Fibroblast of skin of right quadriceps (primary cell): ENCODE results near the gene KLB.
A peak's percentile ranks its signal among the peaks of the same experiment; 100 is the strongest.

Source experiments
- DNase-seq: peaks from one replicate; pipeline ENCODE4 v3.0.0-alpha.2; 2013

KLB gene

DNA sequence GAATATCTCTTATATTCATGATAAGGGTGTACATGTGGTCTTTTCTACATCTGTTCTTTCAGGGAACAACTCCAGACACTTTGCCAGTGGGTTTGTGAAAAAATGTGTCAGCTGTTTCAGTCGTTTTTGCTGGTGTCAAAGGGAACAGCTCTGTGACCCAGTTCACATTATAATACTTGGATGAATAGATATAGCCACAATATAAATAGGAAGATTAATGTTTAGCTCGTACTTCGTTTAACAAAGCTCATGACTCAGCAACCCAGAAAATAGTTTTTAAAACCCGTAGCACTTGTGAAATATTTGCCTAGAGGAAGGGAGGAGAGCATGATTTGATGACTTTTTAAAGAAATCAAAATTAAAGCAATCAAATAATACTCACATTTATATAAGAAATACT lies 60.0 kb downstream of the KLB start:
- DNase-seq, result no peak

- DNase-seq, result no peak
Measured at GRCh38 chr4:39467464-39467863, 60.7 kb downstream of the KLB start.

DNA sequence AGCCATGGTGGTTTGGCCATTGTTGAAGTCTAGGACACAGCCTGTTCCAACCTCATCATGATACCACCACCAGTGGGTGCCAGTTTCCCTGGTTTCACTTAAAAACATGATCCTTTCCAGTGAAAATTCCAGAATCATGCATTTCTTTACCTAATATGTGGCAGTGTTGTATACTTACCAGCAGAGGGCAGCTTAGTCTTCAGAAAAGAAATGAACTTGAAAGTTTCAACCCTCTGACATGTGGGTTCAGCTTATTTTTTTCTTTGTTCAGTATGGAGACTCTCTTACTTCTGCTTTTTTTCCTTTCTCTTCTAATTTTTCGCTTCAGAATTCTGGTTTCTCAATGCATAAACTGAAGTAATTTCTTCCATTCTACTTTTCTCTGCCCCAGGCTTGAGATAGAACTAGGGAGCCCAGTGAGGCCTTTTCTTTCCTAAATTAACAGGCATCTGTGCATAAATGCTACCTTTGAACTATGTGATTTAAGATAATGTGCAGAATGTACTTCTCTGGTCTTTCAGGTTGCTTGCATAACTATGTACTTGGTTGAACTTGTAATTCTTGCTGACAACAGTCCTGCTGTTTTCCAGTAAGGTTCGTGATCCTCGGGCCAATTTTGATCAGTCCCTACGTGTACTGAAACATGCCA lies 62.8 kb downstream of the KLB start:
- DNase-seq, result peak; percentile 84

- DNase-seq, result no peak
Measured at GRCh38 chr4:39470402-39470801, 63.7 kb downstream of the KLB start.

GRCh38 chr4:39472396-39472795 lies 65.7 kb downstream of the KLB start:
- DNase-seq, result peak; percentile 36

- DNase-seq, result no peak
Measured at GRCh38 chr4:39476187-39476895, 69.6 kb downstream of the KLB start.

GRCh38 chr4:39480251-39480650 lies 73.5 kb downstream of the KLB start:
- no peak for DNase-seq

GRCh38 chr4:39480902-39481695 lies 74.4 kb downstream of the KLB start:
- no peak for DNase-seq

GRCh38 chr4:39484582-39485272 lies 78.0 kb downstream of the KLB start:
- no peak for DNase-seq

- no peak for DNase-seq
Measured at GRCh38 chr4:39486221-39486804, 79.6 kb downstream of the KLB start.

DNA sequence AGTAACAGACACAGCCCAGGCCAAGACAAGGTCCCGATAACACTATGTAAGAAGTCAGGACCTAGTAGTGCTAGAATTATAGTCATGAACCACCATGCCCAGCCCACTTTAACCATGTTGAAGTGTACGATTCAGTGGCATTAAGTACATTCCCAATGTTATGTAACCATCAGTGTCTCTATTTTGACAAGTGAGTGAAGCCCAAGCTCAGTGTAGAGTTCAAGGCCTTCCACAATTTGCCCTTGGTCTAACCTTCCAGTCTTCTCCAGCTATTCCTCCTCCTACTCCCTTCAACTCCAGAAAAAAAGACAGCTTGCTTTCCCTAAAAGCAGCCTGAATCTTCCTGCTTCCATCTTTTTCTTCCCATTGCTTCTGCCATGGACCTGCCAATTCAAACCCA lies 83.6 kb downstream of the KLB start:
- no peak for DNase-seq

DNA sequence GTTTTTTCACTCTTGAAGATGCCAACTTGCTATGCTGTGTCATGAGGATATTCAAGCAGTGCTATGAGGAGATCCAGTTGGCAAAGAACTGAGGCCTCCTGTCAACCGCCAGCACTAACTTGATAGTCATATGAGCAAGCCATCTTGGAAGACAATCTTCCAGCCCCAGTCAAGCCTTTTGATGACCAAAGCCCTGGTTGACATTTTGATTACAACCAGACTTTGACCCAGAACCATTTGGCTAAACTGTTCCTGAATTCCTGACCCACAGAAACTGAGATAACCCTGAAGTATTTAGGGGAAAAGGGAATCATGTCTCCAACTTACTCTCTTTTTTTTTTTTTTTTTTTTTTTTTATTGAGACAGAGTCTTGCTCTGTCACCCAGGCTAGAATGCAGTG lies 87.6 kb downstream of the KLB start:
- no peak for DNase-seq

- DNase-seq, result no peak
Measured at GRCh38 chr4:39495446-39496213, 88.9 kb downstream of the KLB start.

DNA sequence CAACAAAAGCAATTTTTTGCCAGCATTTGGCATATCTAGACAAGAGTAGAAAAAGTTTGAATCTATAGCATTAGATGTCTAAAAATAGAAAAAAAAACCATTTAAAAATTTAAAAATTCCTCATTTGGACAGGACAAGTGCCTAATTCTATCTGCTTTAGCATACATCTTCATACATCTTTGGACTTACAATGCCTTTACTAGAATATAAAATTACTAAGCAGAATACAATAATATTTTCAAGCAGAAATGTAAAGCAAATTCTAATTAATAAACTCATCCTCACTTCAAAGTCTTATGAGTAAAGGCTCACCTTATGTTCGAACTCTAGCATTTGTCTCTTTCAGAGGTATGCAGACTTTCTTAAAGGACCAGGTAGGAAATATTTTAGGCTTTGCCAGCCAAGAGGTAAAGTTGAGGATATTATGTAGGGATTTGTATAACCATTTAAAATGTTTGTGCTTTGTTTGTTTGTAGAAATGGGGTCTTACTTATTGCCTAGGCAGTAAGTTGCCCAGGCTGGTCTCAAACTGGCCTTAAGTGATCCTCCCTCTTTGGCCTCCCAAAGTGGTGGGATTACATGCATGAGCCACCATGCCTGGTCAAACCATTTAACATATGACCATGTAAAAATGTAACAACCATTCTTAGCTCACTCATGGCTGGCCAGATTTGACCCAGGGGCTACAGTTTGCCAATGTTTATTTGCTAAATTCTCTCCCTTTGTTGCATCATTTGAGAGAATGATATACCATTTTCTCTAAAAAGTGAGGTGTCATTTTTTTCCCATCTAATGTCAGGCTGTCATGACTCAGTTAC lies 91.4 kb downstream of the KLB start:
- DNase-seq, result no peak

DNA sequence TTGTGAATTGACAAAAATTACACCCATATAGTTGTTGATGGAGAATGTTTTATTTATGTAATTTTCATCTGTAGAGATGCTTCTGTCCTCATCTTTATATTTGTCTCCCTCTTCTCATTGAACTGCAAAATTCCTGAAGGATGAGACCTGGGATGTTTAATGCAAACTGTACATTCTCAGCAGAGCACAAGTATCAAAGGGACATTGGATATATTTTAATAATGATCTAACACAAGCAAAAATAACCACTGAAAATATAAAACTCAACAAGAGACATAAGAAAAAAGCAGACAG lies 91.9 kb downstream of the KLB start:
- DNase-seq, result no peak
